Measurements from ENCODE around the gene SFT2D3.

DNA sequence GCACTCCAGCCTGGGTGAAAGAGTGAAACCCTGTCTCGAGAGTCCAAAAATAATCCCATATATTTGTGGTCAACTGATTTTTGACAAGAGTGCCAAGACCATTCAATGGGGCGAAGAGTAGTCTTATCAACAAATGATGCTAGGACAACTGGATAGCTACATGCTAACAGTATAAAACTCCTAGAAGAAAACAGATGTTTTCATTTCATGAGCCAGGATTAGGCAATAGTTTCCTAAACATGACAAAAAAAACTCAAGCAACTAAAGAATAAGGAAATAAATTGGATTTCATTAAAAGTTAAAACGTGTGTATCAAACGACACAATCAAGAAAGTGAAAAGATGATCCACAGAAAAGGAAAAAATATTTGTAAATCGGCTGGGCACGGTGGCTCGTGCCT lies 32.2 kb upstream of the SFT2D3 start:
- TF ChIP-seq, protein P1, sequence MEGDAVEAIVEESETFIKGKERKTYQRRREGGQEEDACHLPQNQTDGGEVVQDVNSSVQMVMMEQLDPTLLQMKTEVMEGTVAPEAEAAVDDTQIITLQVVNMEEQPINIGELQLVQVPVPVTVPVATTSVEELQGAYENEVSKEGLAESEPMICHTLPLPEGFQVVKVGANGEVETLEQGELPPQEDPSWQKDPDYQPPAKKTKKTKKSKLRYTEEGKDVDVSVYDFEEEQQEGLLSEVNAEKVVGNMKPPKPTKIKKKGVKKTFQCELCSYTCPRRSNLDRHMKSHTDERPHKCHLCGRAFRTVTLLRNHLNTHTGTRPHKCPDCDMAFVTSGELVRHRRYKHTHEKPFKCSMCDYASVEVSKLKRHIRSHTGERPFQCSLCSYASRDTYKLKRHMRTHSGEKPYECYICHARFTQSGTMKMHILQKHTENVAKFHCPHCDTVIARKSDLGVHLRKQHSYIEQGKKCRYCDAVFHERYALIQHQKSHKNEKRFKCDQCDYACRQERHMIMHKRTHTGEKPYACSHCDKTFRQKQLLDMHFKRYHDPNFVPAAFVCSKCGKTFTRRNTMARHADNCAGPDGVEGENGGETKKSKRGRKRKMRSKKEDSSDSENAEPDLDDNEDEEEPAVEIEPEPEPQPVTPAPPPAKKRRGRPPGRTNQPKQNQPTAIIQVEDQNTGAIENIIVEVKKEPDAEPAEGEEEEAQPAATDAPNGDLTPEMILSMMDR (IDR thresholded peaks at IDR 0.05): no peak
- TF ChIP-seq POLR2A (IDR thresholded peaks at IDR 0.05): no peak

All from body of pancreas (tissue), 4 donors.